Smooth muscle cell (in vitro differentiated cells): ENCODE results near the gene PSMD12. TPM values are rescaled to one million over a fixed set of nuclear protein-coding genes. Genes with fewer than 3 reads are reported as not detected.

ENCODE experiments used
- DNase-seq: peaks from one replicate; lab custom pipeline; 2025; ENCODE audit not compliant: unreplicated experiment; lab: John Stamatoyannopoulos, UW
- H2AFZ ChIP-seq: fragments of 200-600 bp; sonication (generic); 2 replicates; pipeline ENCODE4 v1.6.0; 2016; ENCODE audit warnings: antibody characterized with exemption, low read depth, mild to moderate bottlenecking
- H3F3A ChIP-seq: fragments of 200-600 bp; sonication (generic); 2 replicates; pipeline ENCODE4 v1.6.0; 2017; ENCODE audit warnings: antibody characterized with exemption, low read depth
- H3K27ac ChIP-seq: fragments of 200-600 bp; sonication (generic); 2 replicates; pipeline ENCODE4 v1.5.1; 2016; ENCODE audit warnings: low read depth, mild to moderate bottlenecking
- H3K27me3 ChIP-seq: fragments of 200-600 bp; sonication (generic); 2 replicates; pipeline ENCODE4 v1.6.1; 2016; ENCODE audit warnings: low read depth, mild to moderate bottlenecking
- H3K36me3 ChIP-seq: fragments of 200-600 bp; sonication (generic); 2 replicates; pipeline ENCODE4 v1.5.1; 2016; ENCODE audit warnings: low read depth
- H3K4me1 ChIP-seq: fragments of 200-600 bp; sonication (generic); 2 replicates; pipeline ENCODE4 v1.5.1; 2016; ENCODE audit warnings: low read depth
- H3K4me2 ChIP-seq: fragments of 200-600 bp; sonication (generic); 2 replicates; pipeline ENCODE4 v1.6.0; 2016; ENCODE audit warnings: mild to moderate bottlenecking
- H3K4me3 ChIP-seq: fragments of 200-600 bp; sonication (generic); 2 replicates; pipeline ENCODE4 v1.5.1; 2016; ENCODE audit warnings: mild to moderate bottlenecking
- H3K79me2 ChIP-seq: fragments of 200-600 bp; sonication (generic); 2 replicates; pipeline ENCODE4 v1.6.0; 2016; ENCODE audit warnings: low read depth, mild to moderate bottlenecking
- H3K9ac ChIP-seq: fragments of 200-600 bp; sonication (generic); 2 replicates; pipeline ENCODE4 v1.6.0; 2016; ENCODE audit warnings: low read depth
- H3K9me3 ChIP-seq: fragments of 200-600 bp; sonication (generic); replicated peaks from 2 replicates; pipeline ENCODE4 v1.5.1; 2016; ENCODE audit warnings: low read depth
- H4K20me1 ChIP-seq: fragments of 200-600 bp; sonication (generic); 2 replicates; pipeline ENCODE4 v1.6.0; 2016; ENCODE audit warnings: low read depth
- CTCF ChIP-seq: fragments of 200-600 bp; sonication (generic); IDR thresholded peaks from 2 replicates; pipeline ENCODE4 v1.5.1; 2017; ENCODE audit warnings: borderline replicate concordance, mild to moderate bottlenecking, antibody characterized with exemption; ENCODE audit not compliant: insufficient read depth, poor library complexity, severe bottlenecking
- WGBS: methylation state at CpG from one replicate; pipeline ENCODE4 v1.1.7; 2016; ENCODE audit warnings: low lambda C conversion rate; 5-methylcytosine and 5-hydroxymethylcytosine counted together
- polyA plus RNA-seq: library from polyadenylated mRNA; unstranded; fragments of >200 nt; fragmentation: Nextera tagmentation; extraction: Ambion mirVana; gene quantifications from 2 replicates; pipeline ENCODE4 v1.2.1, GENCODE V29; 2016
- total RNA-seq: library from RNA; depleted of rRNA; stranded (reverse); fragments of >200 nt; gene quantifications from 2 replicates; pipeline ENCODE4 v1.2.3, GENCODE V29; 2014

Gene PSMD12
- total and polyA plus RNA-seq, 2 experiments from 2014 or later: 34.7 to 51.7 TPM

GRCh38 chr17:67297454-67297960, 68.9 kb downstream of the PSMD12 start:
- no peak for TF ChIP-seq CTCF
- Histone ChIP-seq H3K9ac (no peak overlapping the region), H3K27ac (no peak overlapping the region), H3K79me2 (no peaks in the 10 kb centered on the region), H3K36me3 (no peaks in the 10 kb centered on the region), H3K9me3 (no peaks in the 10 kb centered on the region), H4K20me1 (no peaks in the 10 kb centered on the region), H3K27me3 (no peaks in the 10 kb centered on the region), H3K4me2 (no peak overlapping the region), H2AFZ (no peak overlapping the region), H3K4me3 (no peak overlapping the region), H3K4me1 (no peaks in the 10 kb centered on the region), H3F3A (no peaks in the 10 kb centered on the region)
- DNase-seq: no peak
- 90% methylated on average over 10 of the region's 10 CpGs for WGBS

- 96% methylated on average over 32 of the region's 44 CpGs for WGBS
- Histone ChIP-seq H3F3A (no peaks in the 10 kb centered on the region), H3K79me2 (no peaks in the 10 kb centered on the region)
Measured at GRCh38 chr17:67294451-67295199, 71.8 kb downstream of the PSMD12 start.

GRCh38 chr17:67293251-67294203, 72.8 kb downstream of the PSMD12 start:
- DNase-seq: peak; percentile 5
- no peaks in the 10 kb centered on the region for H3K9me3 ChIP-seq

More at GRCh38 chr17:67294451-67295199, 71.8 kb downstream of the PSMD12 start:
- no peak for TF ChIP-seq CTCF
- DNase-seq: no peak
- no peak overlapping the region for H3K27ac ChIP-seq
- no peaks in the 10 kb centered on the region for H3K27me3 ChIP-seq
- H2AFZ ChIP-seq: no peak overlapping the region
- no peaks in the 10 kb centered on the region for H3K4me1 ChIP-seq
- no peak overlapping the region for H3K4me2 ChIP-seq
- no peaks in the 10 kb centered on the region for H3K9me3 ChIP-seq
- no peaks in the 10 kb centered on the region for H3K36me3 ChIP-seq
- no peak overlapping the region for H3K4me3 ChIP-seq
- no peak overlapping the region for H3K9ac ChIP-seq
- H4K20me1 ChIP-seq: no peaks in the 10 kb centered on the region

More at GRCh38 chr17:67293251-67294203, 72.8 kb downstream of the PSMD12 start:
- Histone ChIP-seq H3K4me2 (no peak overlapping the region), H3K36me3 (no peaks in the 10 kb centered on the region), H3K79me2 (no peaks in the 10 kb centered on the region), H3K9ac (no peak overlapping the region), H2AFZ (no peak overlapping the region), H3K27me3 (no peaks in the 10 kb centered on the region), H3K27ac (no peak overlapping the region), H3K4me3 (no peak overlapping the region), H3K4me1 (no peaks in the 10 kb centered on the region), H4K20me1 (no peaks in the 10 kb centered on the region), H3F3A (no peaks in the 10 kb centered on the region)
- 67% methylated on average over 32 of the region's 32 CpGs for WGBS
- TF ChIP-seq CTCF: peak; percentile 65
